Stimulated activated CD8-positive, alpha-beta memory T cell treated with anti-CD3 and anti-CD28 coated beads, Interleukin-12 subunit alpha, Interleukin-12 subunit beta, amount 100 ng/mL, for 1 hour (primary cell): ENCODE results near the gene PRKD3.
A peak's percentile ranks its signal among the peaks of the same experiment; 100 is the strongest.

Experiments
- DNase-seq: peaks from one replicate; pipeline ENCODE4 v3.0.0-alpha.2; 2020; ENCODE audit warnings: low read depth

PRKD3 gene

GRCh38 chr2:37324786-37325624 lies at the start of gene PRKD3:
Gene PRKD3 (minus strand): TSS chr2:37324833. CDS start chr2:37316524, 8,309 bp downstream.
- DNase-seq = no peak

GRCh38 chr2:37372000-37372399 lies 47.4 kb upstream of the PRKD3 start:
- DNase-seq = no peak

- DNase-seq = no peak
Observed at GRCh38 chr2:37370666-37371065, 46.0 kb upstream of the PRKD3 start.

- DNase-seq = no peak
Observed at GRCh38 chr2:37367984-37368383, 43.4 kb upstream of the PRKD3 start.

- DNase-seq = no peak
Observed at GRCh38 chr2:37367310-37367709, 42.7 kb upstream of the PRKD3 start.

GRCh38 chr2:37366773-37367172 lies 42.1 kb upstream of the PRKD3 start:
- no peak for DNase-seq

- DNase-seq = no peak
Observed at GRCh38 chr2:37365669-37366068, 41.0 kb upstream of the PRKD3 start.

GRCh38 chr2:37364351-37364750 lies 39.7 kb upstream of the PRKD3 start:
- DNase-seq = no peak

- no peak for DNase-seq
Observed at GRCh38 chr2:37361994-37362698, 37.5 kb upstream of the PRKD3 start.

GRCh38 chr2:37361216-37361815 lies 36.7 kb upstream of the PRKD3 start:
- no peak for DNase-seq

- DNase-seq = no peak
Observed at GRCh38 chr2:37358466-37358865, 33.8 kb upstream of the PRKD3 start.

GRCh38 chr2:37357530-37357929 lies 32.9 kb upstream of the PRKD3 start:
- no peak for DNase-seq

GRCh38 chr2:37357069-37357468 lies 32.4 kb upstream of the PRKD3 start:
- no peak for DNase-seq

- no peak for DNase-seq
Observed at GRCh38 chr2:37356299-37356698, 31.7 kb upstream of the PRKD3 start.

- DNase-seq = no peak
Observed at GRCh38 chr2:37355735-37356134, 31.1 kb upstream of the PRKD3 start.

GRCh38 chr2:37354531-37354930 lies 29.9 kb upstream of the PRKD3 start:
- DNase-seq = no peak

GRCh38 chr2:37350034-37350433 lies 25.4 kb upstream of the PRKD3 start:
- no peak for DNase-seq

- no peak for DNase-seq
Observed at GRCh38 chr2:37349231-37349860, 24.7 kb upstream of the PRKD3 start.

- DNase-seq = no peak
Observed at GRCh38 chr2:37348155-37348554, 23.5 kb upstream of the PRKD3 start.

- DNase-seq = peak; percentile 58
Observed at GRCh38 chr2:37344453-37345361, 20.1 kb upstream of the PRKD3 start, which contains the start of gene QPCT. Gene QPCT (plus strand): TSS chr2:37344630. CDS start chr2:37344732, 102 bp downstream.
